Lung microvascular endothelial cell (primary cell): ENCODE measurements around the gene DPH5. TPM values are rescaled to one million over a fixed set of nuclear protein-coding genes. Genes with fewer than 3 reads are reported as not detected.
A peak's percentile ranks its signal among the peaks of the same experiment; 100 is the strongest.
"Not testable (repeated sequence)": the region's sequence is repeated elsewhere in the genome, so short reads cannot be mapped to it uniquely, and the experiment has no call there.

Source experiments
- DNase-seq, 2 donors: peaks; one replicate each; pipeline versions ENCODE4 v3.0.0 to v3.0.0-alpha.2; 2010; ENCODE audit warnings: low read depth in 2 of 2
- total RNA-seq: library from RNA; depleted of rRNA; stranded (reverse); fragments of >200 nt; gene quantifications from 2 replicates; pipeline ENCODE4 v1.2.1, GENCODE V29; 2014

DPH5 gene
- total RNA-seq = 13.9 and 16.3 TPM in 2 replicates

GRCh38 chr1:101025657-101026429 lies at the start of gene DPH5:
Gene DPH5 (minus strand): TSS chr1:101025784. CDS start chr1:101025443, 341 bp downstream.
- DNase-seq = peak; percentile 93

GRCh38 chr1:101073836-101074235 lies 48.3 kb upstream of the DPH5 start:
- DNase-seq = no peak

- DNase-seq = peak; percentile 7 to 51
These were observed 45.9 kb upstream of the DPH5 start for GRCh38 chr1:101071470-101071891.

GRCh38 chr1:101069158-101069557 lies 43.6 kb upstream of the DPH5 start:
- DNase-seq = no peak

GRCh38 chr1:101066937-101067335 lies 41.4 kb upstream of the DPH5 start:
- not testable (repeated sequence) for DNase-seq

GRCh38 chr1:101066260-101066936 lies 40.8 kb upstream of the DPH5 start:
- no peak for DNase-seq

GRCh38 chr1:101065575-101065974 lies 40.0 kb upstream of the DPH5 start:
- no peak for DNase-seq

GRCh38 chr1:101064697-101065096 lies 39.1 kb upstream of the DPH5 start:
- DNase-seq = no peak

GRCh38 chr1:101060992-101061391 lies 35.4 kb upstream of the DPH5 start:
- no peak for DNase-seq

- DNase-seq = no peak
These were observed 34.5 kb upstream of the DPH5 start for GRCh38 chr1:101059945-101060542.

GRCh38 chr1:101055623-101056022 lies 30.0 kb upstream of the DPH5 start:
- DNase-seq = no peak

GRCh38 chr1:101051688-101052638 lies 26.4 kb upstream of the DPH5 start:
- no peak for DNase-seq

GRCh38 chr1:101050869-101051268 lies 25.3 kb upstream of the DPH5 start:
- no peak for DNase-seq

GRCh38 chr1:101044749-101045148 lies 19.2 kb upstream of the DPH5 start:
- no peak for DNase-seq

GRCh38 chr1:101044259-101044658 lies 18.7 kb upstream of the DPH5 start:
- no peak for DNase-seq

- DNase-seq = peak in 1 of 2 donors; percentile 42
These were observed 18.2 kb upstream of the DPH5 start for GRCh38 chr1:101043776-101044175.

GRCh38 chr1:101041300-101041699 lies 15.7 kb upstream of the DPH5 start:
- no peak for DNase-seq

- DNase-seq = no peak
These were observed 15.1 kb upstream of the DPH5 start for GRCh38 chr1:101040666-101041065.

- no peak for DNase-seq
These were observed 13.7 kb upstream of the DPH5 start for GRCh38 chr1:101039245-101039644.

- no peak for DNase-seq
These were observed 11.7 kb upstream of the DPH5 start for GRCh38 chr1:101037316-101037715.

GRCh38 chr1:101033017-101033416 lies 7.4 kb upstream of the DPH5 start:
- no peak for DNase-seq
